Thyroid gland (tissue), 4 donors: ENCODE results near the gene ANKS1A.

Source experiments
- POLR2A ChIP-seq, 2 donors: fragments of 450-650 bp; IDR thresholded peaks; one replicate each; pipeline ENCODE4 v1.6.1; 2017; ENCODE audit warnings: antibody characterized with exemption in 2 of 2, mild to moderate bottlenecking in 2 of 2, moderate library complexity in 1 of 2
- TF ChIP-seq, protein P1 (sequence below), 6 experiments: fragments of 200-600 bp in 3 of 6; fragments of 450-650 bp in 3 of 6; sonication (generic) in 3 of 6; IDR thresholded peaks; one replicate each; pipeline ENCODE4 v1.5.1; 2016 to 2019; ENCODE audit warnings: antibody characterized with exemption in 6 of 6, mild to moderate bottlenecking in 2 of 6, inconsistent platforms in 1 of 6, moderate library complexity in 1 of 6

DNA sequence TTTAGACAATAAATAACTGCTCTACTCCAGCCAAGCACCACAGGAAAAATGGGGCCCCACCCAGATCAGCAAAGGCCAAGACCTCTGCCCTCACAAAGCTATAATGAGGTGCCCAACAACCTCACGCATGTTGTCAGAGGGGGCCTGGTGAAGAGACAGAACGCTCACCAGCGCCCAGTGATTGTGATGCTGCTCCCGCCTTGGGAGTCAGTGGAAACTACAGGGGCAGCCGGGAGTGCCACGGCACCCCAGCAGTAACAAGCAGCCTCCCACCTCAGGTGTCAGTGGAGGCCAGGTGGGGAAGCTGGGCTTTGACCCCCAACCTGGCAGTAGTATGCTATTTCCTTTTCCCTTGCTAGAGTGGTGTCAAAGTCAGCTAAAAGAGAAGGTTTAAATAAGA is 204.7 kb downstream of the ANKS1A start:
- TF ChIP-seq POLR2A (IDR thresholded peaks at IDR 0.05): no peak
- TF ChIP-seq, protein P1, sequence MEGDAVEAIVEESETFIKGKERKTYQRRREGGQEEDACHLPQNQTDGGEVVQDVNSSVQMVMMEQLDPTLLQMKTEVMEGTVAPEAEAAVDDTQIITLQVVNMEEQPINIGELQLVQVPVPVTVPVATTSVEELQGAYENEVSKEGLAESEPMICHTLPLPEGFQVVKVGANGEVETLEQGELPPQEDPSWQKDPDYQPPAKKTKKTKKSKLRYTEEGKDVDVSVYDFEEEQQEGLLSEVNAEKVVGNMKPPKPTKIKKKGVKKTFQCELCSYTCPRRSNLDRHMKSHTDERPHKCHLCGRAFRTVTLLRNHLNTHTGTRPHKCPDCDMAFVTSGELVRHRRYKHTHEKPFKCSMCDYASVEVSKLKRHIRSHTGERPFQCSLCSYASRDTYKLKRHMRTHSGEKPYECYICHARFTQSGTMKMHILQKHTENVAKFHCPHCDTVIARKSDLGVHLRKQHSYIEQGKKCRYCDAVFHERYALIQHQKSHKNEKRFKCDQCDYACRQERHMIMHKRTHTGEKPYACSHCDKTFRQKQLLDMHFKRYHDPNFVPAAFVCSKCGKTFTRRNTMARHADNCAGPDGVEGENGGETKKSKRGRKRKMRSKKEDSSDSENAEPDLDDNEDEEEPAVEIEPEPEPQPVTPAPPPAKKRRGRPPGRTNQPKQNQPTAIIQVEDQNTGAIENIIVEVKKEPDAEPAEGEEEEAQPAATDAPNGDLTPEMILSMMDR (IDR thresholded peaks at IDR 0.05): no peak
